Glutamatergic neuron (in vitro differentiated cells): ENCODE data around the gene STARD10. TPM values are rescaled to one million over a fixed set of nuclear protein-coding genes. Genes with fewer than 3 reads are reported as not detected.
"Not testable (repeated sequence)": the region's sequence is repeated elsewhere in the genome, so short reads cannot be mapped to it uniquely, and the experiment has no call there.

ENCODE experiments used
- DNase-seq: peaks from one replicate; pipeline ENCODE4 v3.0.0; 2022
- H3K27ac Mint-ChIP-seq: one replicate; pipeline ENCODE4 v1.8.0; 2020; ENCODE audit warnings: mild to moderate bottlenecking, mixed read lengths, inconsistent platforms; ENCODE audit not compliant: unreplicated experiment
- H3K27me3 Mint-ChIP-seq: one replicate; pipeline ENCODE4 v1.8.0; 2020; ENCODE audit warnings: mild to moderate bottlenecking, moderate library complexity, mixed read lengths, inconsistent platforms; ENCODE audit not compliant: unreplicated experiment
- H3K36me3 Mint-ChIP-seq: one replicate; pipeline ENCODE4 v1.8.0; 2020; ENCODE audit warnings: mild to moderate bottlenecking, mixed read lengths, inconsistent platforms; ENCODE audit not compliant: unreplicated experiment
- H3K4me1 Mint-ChIP-seq: one replicate; pipeline ENCODE4 v1.8.0; 2020; ENCODE audit warnings: mild to moderate bottlenecking, low read depth, mixed read lengths, inconsistent platforms; ENCODE audit not compliant: unreplicated experiment
- H3K4me3 Mint-ChIP-seq: one replicate; pipeline ENCODE4 v1.8.0; 2020; ENCODE audit warnings: mild to moderate bottlenecking, mixed read lengths, inconsistent platforms; ENCODE audit not compliant: unreplicated experiment
- H3K9me3 Mint-ChIP-seq: one replicate; pipeline ENCODE4 v1.8.0; 2020; ENCODE audit warnings: mild to moderate bottlenecking, moderate library complexity, mixed read lengths, inconsistent platforms; ENCODE audit not compliant: unreplicated experiment
- CTCF ChIP-seq: fragments of 200-600 bp; sonication (generic); IDR thresholded peaks from one replicate; pipeline ENCODE4 v1.5.0; 2021; ENCODE audit not compliant: partially characterized antibody, unreplicated experiment
- total RNA-seq: library from RNA; stranded (reverse); fragmentation: NEBNext Ultra II Directional; extraction: Animal tissue kit (Norgen Biotek cat#: 25700); gene quantifications from one replicate; pipeline ENCODE4 v1.2.1, GENCODE V29; 2021; ENCODE audit not compliant: unreplicated experiment

STARD10 gene
- total RNA-seq, 1 donor from 2014 or later: 13.5 TPM

- no peaks in the 10 kb centered on the region for H3K9me3 Mint-ChIP-seq
- peaks cover 2% of the 10 kb centered on the region for H3K27me3 Mint-ChIP-seq
- no peaks in the 10 kb centered on the region for H3K36me3 Mint-ChIP-seq
- no peak for TF ChIP-seq CTCF
- no peak overlapping the region for H3K4me3 Mint-ChIP-seq
- no peak overlapping the region for H3K27ac Mint-ChIP-seq
- H3K4me1 Mint-ChIP-seq: no peaks in the 10 kb centered on the region
- no peak for DNase-seq
Measured at GRCh38 chr11:72807792-72808191, 13.9 kb upstream of the STARD10 start.

- no peak overlapping the region for H3K4me3 Mint-ChIP-seq
- no peak for TF ChIP-seq CTCF
- no peak for DNase-seq
Measured at GRCh38 chr11:72807021-72807693, 13.3 kb upstream of the STARD10 start.

GRCh38 chr11:72806378-72806777, 12.5 kb upstream of the STARD10 start:
- H3K27ac Mint-ChIP-seq, H3K4me3 Mint-ChIP-seq, H3K9me3 Mint-ChIP-seq, H3K4me1 Mint-ChIP-seq, H3K36me3 Mint-ChIP-seq, DNase-seq, H3K27me3 Mint-ChIP-seq: not testable (repeated sequence)

More at GRCh38 chr11:72807021-72807693, 13.3 kb upstream of the STARD10 start:
- H3K27me3 Mint-ChIP-seq: no peaks in the 10 kb centered on the region
- no peak overlapping the region for H3K27ac Mint-ChIP-seq
- no peaks in the 10 kb centered on the region for H3K9me3 Mint-ChIP-seq
- H3K4me1 Mint-ChIP-seq: no peaks in the 10 kb centered on the region
- H3K36me3 Mint-ChIP-seq: no peaks in the 10 kb centered on the region

- Mint-ChIP-seq H3K36me3 (no peaks in the 10 kb centered on the region), H3K4me1 (no peaks in the 10 kb centered on the region), H3K9me3 (no peaks in the 10 kb centered on the region), H3K27ac (no peak overlapping the region), H3K4me3 (no peak overlapping the region), H3K27me3 (no peaks in the 10 kb centered on the region)
- DNase-seq: no peak
- TF ChIP-seq CTCF: no peak
Measured at GRCh38 chr11:72805216-72805615, 11.4 kb upstream of the STARD10 start.

GRCh38 chr11:72802822-72803221, 9.0 kb upstream of the STARD10 start:
- H3K27ac Mint-ChIP-seq: no peak overlapping the region
- DNase-seq: no peak
- TF ChIP-seq CTCF: no peak
- no peaks in the 10 kb centered on the region for H3K27me3 Mint-ChIP-seq
- no peak overlapping the region for H3K4me3 Mint-ChIP-seq
- no peaks in the 10 kb centered on the region for H3K9me3 Mint-ChIP-seq
- H3K36me3 Mint-ChIP-seq: no peaks in the 10 kb centered on the region
- H3K4me1 Mint-ChIP-seq: no peaks in the 10 kb centered on the region
